HCT116 (cell line): ENCODE data around the gene TASP1. TPM values are rescaled to one million over a fixed set of nuclear protein-coding genes. Genes with fewer than 3 reads are reported as not detected.

Source experiments
- ATAC-seq: fragments of 200-7000 bp; cut with Tn5 transposase; 2 replicates; pipeline ENCODE4 v1.9.1; 2020; ENCODE audit warnings: mild to moderate bottlenecking, moderate library complexity
- BruUV-seq: library from RNA; stranded (reverse); fragments of 400-500 nt; replicated peaks from 2 replicates; lab custom pipeline; 2021; lab: Mats Ljungman, UMichigan
- CTCF ChIA-PET: fragments of 300-600 bp; sonication (Branson Sonifier 250); formaldehyde crosslinking; loops from one replicate; lab custom pipeline; 2021; ENCODE audit warnings: antibody characterized with exemption; lab: Charles Lee
- POLR2A ChIA-PET: fragments of 300-600, 350-600 bp; sonication (Branson Sonifier 250); formaldehyde crosslinking; loops from one replicate; lab custom pipeline; 2021; ENCODE audit warnings: antibody characterized with exemption; lab: Charles Lee
- RAD21 ChIA-PET, 2 experiments: fragments of 300-600 bp; sonication (Branson Sonifier 250); formaldehyde crosslinking; loops; one replicate each; lab custom pipeline; 2023; ENCODE audit warnings: low total read pairs in 2 of 2; ENCODE audit not compliant: uncharacterized antibody in 2 of 2, unreplicated experiment in 2 of 2, low non-redundant PET in 1 of 2; lab: Charles Lee
- DNase-seq: peaks from one replicate; pipeline ENCODE4 v3.0.0-alpha.2; 2010; ENCODE audit warnings: low read depth, low spot score
- H2AFZ ChIP-seq: fragments of 200-600 bp; shearing (Covaris generic), sonication (generic); 2 replicates; pipeline ENCODE4 v1.6.1; 2017; ENCODE audit warnings: low read depth, mixed run types, mixed read lengths, antibody characterized with exemption, low read length; ENCODE audit not compliant: poor library complexity, severe bottlenecking
- H3K27ac ChIP-seq: 2 replicates; pipeline ENCODE4 v1.5.1; 2012; ENCODE audit warnings: low read depth, low read length
- H3K27me3 ChIP-seq: fragments of 200-600 bp; sonication (generic); 2 replicates; pipeline ENCODE4 v1.6.1; 2016; ENCODE audit warnings: mixed run types, low read length, mixed read lengths; ENCODE audit not compliant: insufficient read depth
- H3K36me3 ChIP-seq, 2 experiments: fragments of 200-500 bp in 1 of 2; fragments of 200-600 bp in 1 of 2; sonication (Bioruptor generic) in 1 of 2; sonication (generic) in 1 of 2; 2 replicates each; pipeline versions ENCODE4 v1.5.1 to v1.6.1; 2014 to 2016; ENCODE audit warnings: low read length in 2 of 2, inconsistent platforms in 1 of 2, mixed read lengths in 1 of 2, mixed run types in 1 of 2; ENCODE audit not compliant: insufficient read depth in 2 of 2, control insufficient read depth in 1 of 2
- H3K4me1 ChIP-seq, 2 experiments: fragments of 200-600 bp in 1 of 2; sonication (generic) in 1 of 2; 2 replicates each; pipeline versions ENCODE4 v1.5.1 to v1.6.1; 2012 to 2017; ENCODE audit warnings: low read length in 2 of 2, inconsistent platforms in 1 of 2, mild to moderate bottlenecking in 1 of 2, mixed read lengths in 1 of 2, mixed run types in 1 of 2, moderate library complexity in 1 of 2; ENCODE audit not compliant: insufficient read depth in 2 of 2, control insufficient read depth in 1 of 2
- H3K4me2 ChIP-seq: fragments of 200-600 bp; sonication (generic); 2 replicates; pipeline ENCODE4 v1.6.1; 2017; ENCODE audit warnings: mixed run types, low read length, mixed read lengths
- H3K4me3 ChIP-seq, 2 experiments: fragments of 200-600 bp in 1 of 2; sonication (generic) in 1 of 2; replicated peaks in 1 of 2; 2 replicates each; pipeline ENCODE4 v1.5.1; 2011 to 2016; ENCODE audit warnings: low read length in 2 of 2, control low read depth in 1 of 2, low read depth in 1 of 2, mild to moderate bottlenecking in 1 of 2, mixed read lengths in 1 of 2, mixed run types in 1 of 2
- H3K79me2 ChIP-seq: fragments of 200-600 bp; sonication (generic); 2 replicates; pipeline ENCODE4 v1.6.1; 2017; ENCODE audit warnings: mild to moderate bottlenecking, mixed run types, low read length, moderate library complexity, mixed read lengths; ENCODE audit not compliant: insufficient read depth
- H3K9ac ChIP-seq: fragments of 200-600 bp; sonication (generic); 2 replicates; pipeline ENCODE4 v1.6.1; 2016; ENCODE audit warnings: low read length, mixed read lengths
- H3K9me2 ChIP-seq: fragments of 200-600 bp; sonication (generic), shearing (Covaris generic); 2 replicates; pipeline ENCODE4 v1.6.1; 2017; ENCODE audit warnings: mixed run types, mild to moderate bottlenecking, moderate library complexity; ENCODE audit not compliant: insufficient read depth
- H3K9me3 ChIP-seq, 2 experiments: fragments of 200-500 bp in 1 of 2; fragments of 200-600 bp in 1 of 2; sonication (Bioruptor generic) in 1 of 2; sonication (generic) in 1 of 2; 2 replicates each; pipeline ENCODE4 v1.6.1; 2014 to 2017; ENCODE audit warnings: low read length in 2 of 2, mixed read lengths in 2 of 2, inconsistent platforms in 1 of 2, low read depth in 1 of 2, mild to moderate bottlenecking in 1 of 2, mixed run types in 1 of 2, moderate library complexity in 1 of 2; ENCODE audit not compliant: control insufficient read depth in 1 of 2, insufficient read depth in 1 of 2
- H4K20me1 ChIP-seq: fragments of 200-600 bp; sonication (generic), shearing (Covaris generic); 2 replicates; pipeline ENCODE4 v1.6.1; 2017; ENCODE audit warnings: mixed run types, mild to moderate bottlenecking, moderate library complexity; ENCODE audit not compliant: insufficient read depth
- ATF3 ChIP-seq: IDR thresholded peaks from 2 replicates; pipeline ENCODE4 v1.6.1; 2012
- CTCF ChIP-seq, 3 experiments: fragments of 200-600 bp in 1 of 3; sonication (generic) in 1 of 3; IDR thresholded peaks in 2 of 3; conservative IDR thresholded peaks in 1 of 3; 2 replicates each; pipeline ENCODE4 v1.5.1; 2012 to 2017; ENCODE audit warnings: low read depth in 2 of 3, low read length in 2 of 3, antibody characterized with exemption in 1 of 3, borderline replicate concordance in 1 of 3, control low read depth in 1 of 3, mild to moderate bottlenecking in 1 of 3, mixed read lengths in 1 of 3, mixed run types in 1 of 3, moderate library complexity in 1 of 3; ENCODE audit not compliant: insufficient read depth in 1 of 3
- EGR1 ChIP-seq: IDR thresholded peaks from 2 replicates; pipeline ENCODE4 v1.6.1; 2012; ENCODE audit warnings: low read depth
- EZH2 ChIP-seq: fragments of 200-600 bp; sonication (generic); IDR thresholded peaks from 2 replicates; pipeline ENCODE4 v1.6.1; 2017; ENCODE audit warnings: antibody characterized with exemption, mixed run types
- EZH2phosphoT487 ChIP-seq: fragments of 200-600 bp; IDR thresholded peaks from 2 replicates; pipeline ENCODE4 v1.6.1; 2018; ENCODE audit warnings: antibody characterized with exemption, borderline replicate concordance
- REST ChIP-seq: IDR thresholded peaks from 2 replicates; pipeline ENCODE4 v1.6.1; 2012; ENCODE audit warnings: low read depth
- SP1 ChIP-seq: IDR thresholded peaks from 2 replicates; pipeline ENCODE4 v1.6.1; 2012; ENCODE audit warnings: low read depth
- YY1 ChIP-seq: IDR thresholded peaks from 2 replicates; pipeline ENCODE4 v1.6.1; 2011; ENCODE audit warnings: low read length, low read depth, moderate library complexity, mild to moderate bottlenecking; ENCODE audit not compliant: insufficient replicate concordance; ENCODE audit errors: extremely low read depth
- ZFX ChIP-seq: fragments of 450-650 bp; IDR thresholded peaks from 2 replicates; pipeline ENCODE4 v1.6.1; 2017
- intact Hi-C: fragments of 100-400 bp; cut with micrococcal nuclease; formaldehyde crosslinking; loops from 2 replicates; pipeline ENCODE4 v1.10.0; 2022
- total RNA-seq: library from RNA; stranded (reverse); gene quantifications from one replicate; pipeline ENCODE4 v1.2.1, GENCODE V29; 2021; ENCODE audit not compliant: unreplicated experiment

The TASP1 gene
- total RNA-seq, 1 experiment from 2014 or later = 19.1 TPM

- Histone ChIP-seq H3K27ac (no peak overlapping the region), H3K9ac (no peak overlapping the region), H3K36me3 (no peaks in the 10 kb centered on the region), H2AFZ (no peak overlapping the region), H3K9me2 (no peaks in the 10 kb centered on the region)
- ChIA-PET POLR2A (no interaction called here), CTCF (interaction anchor here (1.3 kb wide), 1 partner anchor 8 kb away, joined by 3 read pairs; no protein-coding TSS in a partner anchor)
- ATAC-seq = no peak
- DNase-seq = no peak
- BruUV-seq = no TSS peak
- TF ChIP-seq ZFX = no peak
- TF ChIP-seq EGR1 = no peak
- TF ChIP-seq EZH2phosphoT487 = no peak
- TF ChIP-seq SP1 = no peak
- TF ChIP-seq ATF3 = no peak
- no peak for TF ChIP-seq EZH2
- no peak for TF ChIP-seq YY1
- TF ChIP-seq CTCF (IDR thresholded peaks at IDR 0.05 in 2 of 3, conservative IDR thresholded peaks at IDR 0.05 in 1 of 3; ENCODE audit: borderline replicate concordance in 1 of 3, insufficient read depth in 1 of 3, low read depth in 2 of 3, low read length in 2 of 3) = no peak
- no peak for TF ChIP-seq REST
- TF ChIP-seq, all 23 proteins: peak for 0
- Histone ChIP-seq H3K79me2 (no peaks in the 10 kb centered on the region), H3K27me3 (no peaks in the 10 kb centered on the region), H3K4me1 (no peaks in the 10 kb centered on the region), H3K4me2 (no peak overlapping the region), H3K9me3 (0 out of 4 replicates have a peak, but pooled peaks cover 0 to 8% of the 10 kb centered on the region in 2 experiments), H3K4me3 (no peak overlapping the region), H4K20me1 (no peaks in the 10 kb centered on the region)
- intact Hi-C loops = no loop called here
- RAD21 ChIA-PET = no interaction called here
Measured at GRCh38 chr20:13468166-13468565, 170.6 kb downstream of the TASP1 start.
